HepG2 (cell line): Measurements from ENCODE around the gene PLCG2. TPM values are rescaled to one million over a fixed set of nuclear protein-coding genes. Genes with fewer than 3 reads are reported as not detected.

Source experiments
- ATAC-seq: fragments of 200-7000 bp; cut with Tn5 transposase; 3 replicates; pipeline ENCODE4 v1.9.1; 2020; ENCODE audit warnings: mild to moderate bottlenecking, moderate library complexity
- BruUV-seq: library from RNA; stranded (reverse); fragments of 400-500 nt; replicated peaks from 2 replicates; lab custom pipeline; 2021; lab: Mats Ljungman, UMichigan
- CTCF ChIA-PET: fragments of 300-600 bp; formaldehyde crosslinking; extraction: SDS; loops from one replicate; lab custom pipeline; 2021; ENCODE audit warnings: low total read pairs, inconsistent platforms, low intra/inter-chr PET ratio; lab: Yijun Ruan, JAX
- POLR2A ChIA-PET: fragments of 350-600 bp; sonication (Branson Sonifier 250); formaldehyde crosslinking; loops from one replicate; lab custom pipeline; 2020; ENCODE audit warnings: antibody characterized with exemption, inconsistent platforms; lab: Yijun Ruan, JAX
- DNase-seq: peaks from one replicate; pipeline ENCODE4 v3.0.0-alpha.2; 2015; ENCODE audit warnings: low spot score
- FAIRE-seq: peaks from 3 replicates; lab custom pipeline; 2011; peaks lifted over from hg19 to GRCh38; lab: Jason Lieb, UNC
- H2AFZ ChIP-seq: one replicate; pipeline ENCODE4 v1.6.1; 2011; ENCODE audit warnings: low read length, inconsistent platforms
- H3K27ac ChIP-seq: fragments of 300-600 bp; 3 replicates; pipeline ENCODE4 v1.8.0; 2011; ENCODE audit warnings: mixed run types, mild to moderate bottlenecking, mixed read lengths, low read length, inconsistent platforms; ENCODE audit not compliant: insufficient read depth; ENCODE audit errors: extremely low read length
- H3K27me3 ChIP-seq, 2 experiments: fragments of 200-600 bp in 1 of 2; 2 replicates in 1 of 2; 3 replicates in 1 of 2; pipeline versions ENCODE4 v1.6.0 to v1.8.0; 2011; ENCODE audit warnings: low read length in 2 of 2, mild to moderate bottlenecking in 2 of 2, moderate library complexity in 2 of 2, inconsistent platforms in 1 of 2; ENCODE audit not compliant: insufficient read depth in 2 of 2, control insufficient read depth in 1 of 2
- H3K36me3 ChIP-seq, 2 experiments: fragments of 200-600 bp in 1 of 2; replicated peaks in 1 of 2; 2 replicates in 1 of 2; 3 replicates in 1 of 2; pipeline versions ENCODE4 v1.5.1 to v1.8.0; 2011; ENCODE audit warnings: low read length in 2 of 2, inconsistent platforms in 1 of 2; ENCODE audit not compliant: insufficient read depth in 2 of 2, control insufficient read depth in 1 of 2
- H3K4me1 ChIP-seq: 2 replicates; pipeline ENCODE4 v1.5.1; 2012; ENCODE audit warnings: low read length, inconsistent platforms; ENCODE audit not compliant: insufficient read depth
- H3K4me2 ChIP-seq: 2 replicates; pipeline ENCODE4 v1.6.0; 2011; ENCODE audit warnings: low read depth, low read length, inconsistent platforms
- H3K4me3 ChIP-seq, 3 experiments: fragments of 200-600 bp in 1 of 3; sonication (generic), shearing (Covaris generic) in 1 of 3; replicated peaks in 1 of 3; 2 replicates each; pipeline ENCODE4 v1.5.1; 2011 to 2016; ENCODE audit warnings: low read length in 3 of 3, inconsistent platforms in 2 of 3, low read depth in 2 of 3, mild to moderate bottlenecking in 2 of 3, control low read depth in 1 of 3, mixed read lengths in 1 of 3; ENCODE audit not compliant: insufficient read depth in 1 of 3
- H3K79me2 ChIP-seq: one replicate; pipeline ENCODE4 v1.6.1; 2011; ENCODE audit warnings: low read length, inconsistent platforms; ENCODE audit not compliant: insufficient read depth
- H3K9ac ChIP-seq: 2 replicates; pipeline ENCODE4 v1.6.0; 2011; ENCODE audit warnings: mild to moderate bottlenecking, low read depth, low read length, inconsistent platforms; ENCODE audit not compliant: insufficient read depth
- H3K9me3 ChIP-seq: 2 replicates; pipeline ENCODE4 v1.5.1; 2012; ENCODE audit warnings: mild to moderate bottlenecking, low read length
- H4K20me1 ChIP-seq: 2 replicates; pipeline ENCODE4 v1.6.0; 2011; ENCODE audit warnings: inconsistent platforms, mild to moderate bottlenecking, low read length, moderate library complexity; ENCODE audit not compliant: insufficient read depth
- KLF11 ChIP-seq: IDR thresholded peaks from 2 replicates; pipeline ENCODE4 v1.6.1; 2016; ENCODE audit warnings: missing compliant biosample characterization
- SMAD3 ChIP-seq: sonication (generic); formaldehyde crosslinking; IDR thresholded peaks from 2 replicates; pipeline ENCODE4 v1.4.0; 2020; ENCODE audit warnings: missing genetic modification reagents
- ZNF281 ChIP-seq: sonication (generic); formaldehyde crosslinking; IDR thresholded peaks from 2 replicates; pipeline ENCODE4 v1.4.0; 2020; ENCODE audit warnings: missing genetic modification reagents, borderline replicate concordance
- ZNF3 ChIP-seq: IDR thresholded peaks from 2 replicates; pipeline ENCODE4 v1.7.0; 2017; ENCODE audit warnings: inconsistent platforms
- ZNF577 ChIP-seq: sonication (generic); formaldehyde crosslinking; IDR thresholded peaks from 2 replicates; pipeline ENCODE4 v1.4.0; 2020; ENCODE audit warnings: mild to moderate bottlenecking, low read depth, missing genetic modification reagents, borderline replicate concordance
- WGBS: methylation state at CpG from one replicate; pipeline ENCODE4 v1.1.6; 2017; ENCODE audit warnings: low lambda C conversion rate; 5-methylcytosine and 5-hydroxymethylcytosine counted together
- in situ Hi-C: cut with HindIII; loops from 2 replicates; pipeline ENCODE4 v1.10.0; 2017; ENCODE audit warnings: low pct_unique_long_range_greater_than_20kb; ENCODE audit not compliant: extremely low pct_ligation_motif_present
- intact Hi-C: fragments of 100-400 bp; cut with micrococcal nuclease; formaldehyde crosslinking; loops from one replicate; pipeline ENCODE4 v1.10.0; 2022; ENCODE audit not compliant: unreplicated experiment
- polyA plus RNA-seq, 8 experiments: library from polyadenylated mRNA; depleted of rRNA in 3 of 8; stranded (reverse) in 7 of 8; unstranded in 1 of 8; fragments of >200 nt; fragmentation: Illumina TruSeq in 4 of 8; extraction: Trizol in 4 of 8; gene quantifications; 2 replicates each; pipeline versions ENCODE4 v1.2.1 to v1.2.3, GENCODE V29; 2011 to 2016; ENCODE audit warnings: low read depth in 4 of 8, missing spikeins in 1 of 8, mixed read lengths in 1 of 8; ENCODE audit not compliant: insufficient read depth in 1 of 8
- total RNA-seq, 5 experiments: library from RNA; depleted of rRNA; stranded (reverse); fragments of >200 nt; fragmentation: Illumina TruSeq; extraction: Trizol; gene quantifications; 2 replicates each; pipeline ENCODE4 v1.2.3, GENCODE V29; 2016; ENCODE audit warnings: low read depth in 1 of 5
- TF ChIP-seq, protein P1 (sequence below): sonication (generic); formaldehyde crosslinking; IDR thresholded peaks from 2 replicates; pipeline ENCODE4 v1.4.0; 2020; ENCODE audit warnings: missing genetic modification reagents
- TF ChIP-seq, protein P2 (sequence below): sonication (generic); formaldehyde crosslinking; IDR thresholded peaks from 2 replicates; pipeline ENCODE4 v1.4.0; 2020; ENCODE audit warnings: missing genetic modification reagents, borderline replicate concordance
- TF ChIP-seq, protein P3 (sequence below): sonication (generic); formaldehyde crosslinking; IDR thresholded peaks from 2 replicates; pipeline ENCODE4 v1.5.1; 2020; ENCODE audit warnings: mild to moderate bottlenecking, moderate library complexity, missing genetic modification reagents

The PLCG2 gene
- total and polyA plus RNA-seq, 2 of the 13 experiments (the other 11 are each of a cell fraction or from before 2014, with no cell fraction given): 0.13 to 0.18 TPM

DNA sequence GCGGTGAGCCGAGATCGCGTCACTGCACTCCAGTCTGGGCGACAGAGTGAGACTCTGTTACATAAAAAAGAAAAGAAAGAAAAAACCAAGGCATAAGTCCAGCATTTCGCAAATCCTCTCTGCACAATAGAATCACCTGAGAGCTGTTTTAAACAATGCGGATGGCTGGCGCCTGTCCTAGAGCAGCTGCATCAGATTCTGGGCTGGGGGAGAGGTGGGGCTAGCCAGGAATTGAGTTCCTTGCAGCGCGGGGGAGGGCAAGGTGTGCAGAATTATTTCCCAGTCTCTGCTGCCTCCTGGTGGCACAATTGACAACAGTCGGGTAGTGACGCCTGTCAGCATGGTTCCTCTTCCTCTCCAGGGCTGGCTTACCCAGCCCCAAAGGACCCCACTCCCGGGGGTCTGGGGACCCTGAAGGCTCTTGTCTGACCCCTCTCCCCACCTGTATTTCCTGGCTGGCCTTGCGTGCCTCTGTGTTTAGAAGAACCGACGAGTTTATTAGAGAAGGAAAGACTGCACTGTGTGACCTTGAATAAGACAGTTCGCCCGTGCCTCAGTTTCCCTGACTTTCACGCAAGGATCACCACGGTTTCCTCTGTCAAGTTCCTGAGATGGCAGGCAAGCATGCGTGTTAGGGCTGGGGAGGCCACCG, 41.1 kb upstream of the PLCG2 start:
- ATAC-seq: peak; percentile 92
- peak overlapping the region; percentile 55 for H2AFZ ChIP-seq
- H3K4me1 ChIP-seq: peaks cover 16% of the 10 kb centered on the region
- H3K27ac ChIP-seq: no peak overlapping the region
- in situ Hi-C loops: loop anchor here (5.0 to 25.0 kb wide), 3 partner anchors 371 to 701 kb away; partner anchors contain the start of gene ATMIN
- H3K36me3 ChIP-seq: no peaks in the 10 kb centered on the region
- 9% methylated on average over 21 of the region's 22 CpGs for WGBS
- intact Hi-C loops: loop anchor here (1.0 to 5.0 kb wide), 7 partner anchors 116 to 701 kb away; partner anchors contain the start of gene ATMIN
- ChIA-PET CTCF (interaction anchor here (0.7 to 2.6 kb wide), 7 partner anchors 15 to 703 kb away, joined by 3 to 16 read pairs (median 5); partner anchors contain the start of gene ATMIN), POLR2A (no interaction called here)
- DNase-seq: peak; percentile 74
- no peaks in the 10 kb centered on the region for H3K9me3 ChIP-seq
- no TSS peak for BruUV-seq
- H3K27me3 ChIP-seq: peaks cover 0 to 30% of the 10 kb centered on the region in 2 experiments; a peak in 4 of 5 replicates
- H4K20me1 ChIP-seq: no peaks in the 10 kb centered on the region
- H3K4me3 ChIP-seq: peak overlapping the region in 2 of 3 experiments; percentile 3 to 60; a peak in 4 of 6 replicates
- H3K4me2 ChIP-seq: peak overlapping the region; percentile 82
- no peak overlapping the region for H3K9ac ChIP-seq
- no peaks in the 10 kb centered on the region for H3K79me2 ChIP-seq
- FAIRE-seq: peak; percentile 98
- peak; percentile 90 for TF ChIP-seq ZNF281 (CRISPR knock-in tag)
- TF ChIP-seq ZNF3 (CRISPR knock-in tag): no peak
- TF ChIP-seq, protein P1, sequence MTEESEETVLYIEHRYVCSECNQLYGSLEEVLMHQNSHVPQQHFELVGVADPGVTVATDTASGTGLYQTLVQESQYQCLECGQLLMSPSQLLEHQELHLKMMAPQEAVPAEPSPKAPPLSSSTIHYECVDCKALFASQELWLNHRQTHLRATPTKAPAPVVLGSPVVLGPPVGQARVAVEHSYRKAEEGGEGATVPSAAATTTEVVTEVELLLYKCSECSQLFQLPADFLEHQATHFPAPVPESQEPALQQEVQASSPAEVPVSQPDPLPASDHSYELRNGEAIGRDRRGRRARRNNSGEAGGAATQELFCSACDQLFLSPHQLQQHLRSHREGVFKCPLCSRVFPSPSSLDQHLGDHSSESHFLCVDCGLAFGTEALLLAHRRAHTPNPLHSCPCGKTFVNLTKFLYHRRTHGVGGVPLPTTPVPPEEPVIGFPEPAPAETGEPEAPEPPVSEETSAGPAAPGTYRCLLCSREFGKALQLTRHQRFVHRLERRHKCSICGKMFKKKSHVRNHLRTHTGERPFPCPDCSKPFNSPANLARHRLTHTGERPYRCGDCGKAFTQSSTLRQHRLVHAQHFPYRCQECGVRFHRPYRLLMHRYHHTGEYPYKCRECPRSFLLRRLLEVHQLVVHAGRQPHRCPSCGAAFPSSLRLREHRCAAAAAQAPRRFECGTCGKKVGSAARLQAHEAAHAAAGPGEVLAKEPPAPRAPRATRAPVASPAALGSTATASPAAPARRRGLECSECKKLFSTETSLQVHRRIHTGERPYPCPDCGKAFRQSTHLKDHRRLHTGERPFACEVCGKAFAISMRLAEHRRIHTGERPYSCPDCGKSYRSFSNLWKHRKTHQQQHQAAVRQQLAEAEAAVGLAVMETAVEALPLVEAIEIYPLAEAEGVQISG: peak; percentile 42; the same call in 1 of the 2 replicates
- TF ChIP-seq, protein P2, sequence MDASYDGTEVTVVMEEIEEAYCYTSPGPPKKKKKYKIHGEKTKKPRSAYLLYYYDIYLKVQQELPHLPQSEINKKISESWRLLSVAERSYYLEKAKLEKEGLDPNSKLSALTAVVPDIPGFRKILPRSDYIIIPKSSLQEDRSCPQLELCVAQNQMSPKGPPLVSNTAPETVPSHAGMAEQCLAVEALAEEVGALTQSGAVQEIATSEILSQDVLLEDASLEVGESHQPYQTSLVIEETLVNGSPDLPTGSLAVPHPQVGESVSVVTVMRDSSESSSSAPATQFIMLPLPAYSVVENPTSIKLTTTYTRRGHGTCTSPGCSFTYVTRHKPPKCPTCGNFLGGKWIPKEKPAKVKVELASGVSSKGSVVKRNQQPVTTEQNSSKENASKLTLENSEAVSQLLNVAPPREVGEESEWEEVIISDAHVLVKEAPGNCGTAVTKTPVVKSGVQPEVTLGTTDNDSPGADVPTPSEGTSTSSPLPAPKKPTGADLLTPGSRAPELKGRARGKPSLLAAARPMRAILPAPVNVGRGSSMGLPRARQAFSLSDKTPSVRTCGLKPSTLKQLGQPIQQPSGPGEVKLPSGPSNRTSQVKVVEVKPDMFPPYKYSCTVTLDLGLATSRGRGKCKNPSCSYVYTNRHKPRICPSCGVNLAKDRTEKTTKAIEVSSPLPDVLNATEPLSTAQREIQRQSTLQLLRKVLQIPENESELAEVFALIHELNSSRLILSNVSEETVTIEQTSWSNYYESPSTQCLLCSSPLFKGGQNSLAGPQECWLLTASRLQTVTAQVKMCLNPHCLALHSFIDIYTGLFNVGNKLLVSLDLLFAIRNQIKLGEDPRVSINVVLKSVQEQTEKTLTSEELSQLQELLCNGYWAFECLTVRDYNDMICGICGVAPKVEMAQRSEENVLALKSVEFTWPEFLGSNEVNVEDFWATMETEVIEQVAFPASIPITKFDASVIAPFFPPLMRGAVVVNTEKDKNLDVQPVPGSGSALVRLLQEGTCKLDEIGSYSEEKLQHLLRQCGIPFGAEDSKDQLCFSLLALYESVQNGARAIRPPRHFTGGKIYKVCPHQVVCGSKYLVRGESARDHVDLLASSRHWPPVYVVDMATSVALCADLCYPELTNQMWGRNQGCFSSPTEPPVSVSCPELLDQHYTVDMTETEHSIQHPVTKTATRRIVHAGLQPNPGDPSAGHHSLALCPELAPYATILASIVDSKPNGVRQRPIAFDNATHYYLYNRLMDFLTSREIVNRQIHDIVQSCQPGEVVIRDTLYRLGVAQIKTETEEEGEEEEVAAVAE (CRISPR knock-in tag): no peak
- TF ChIP-seq KLF11 (CRISPR knock-in tag): peak; percentile 36; the same call in 1 of the 2 replicates
- TF ChIP-seq, protein P3, sequence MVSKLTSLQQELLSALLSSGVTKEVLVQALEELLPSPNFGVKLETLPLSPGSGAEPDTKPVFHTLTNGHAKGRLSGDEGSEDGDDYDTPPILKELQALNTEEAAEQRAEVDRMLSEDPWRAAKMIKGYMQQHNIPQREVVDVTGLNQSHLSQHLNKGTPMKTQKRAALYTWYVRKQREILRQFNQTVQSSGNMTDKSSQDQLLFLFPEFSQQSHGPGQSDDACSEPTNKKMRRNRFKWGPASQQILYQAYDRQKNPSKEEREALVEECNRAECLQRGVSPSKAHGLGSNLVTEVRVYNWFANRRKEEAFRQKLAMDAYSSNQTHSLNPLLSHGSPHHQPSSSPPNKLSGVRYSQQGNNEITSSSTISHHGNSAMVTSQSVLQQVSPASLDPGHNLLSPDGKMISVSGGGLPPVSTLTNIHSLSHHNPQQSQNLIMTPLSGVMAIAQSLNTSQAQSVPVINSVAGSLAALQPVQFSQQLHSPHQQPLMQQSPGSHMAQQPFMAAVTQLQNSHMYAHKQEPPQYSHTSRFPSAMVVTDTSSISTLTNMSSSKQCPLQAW (CRISPR knock-in tag): peak; percentile 84
- TF ChIP-seq ZNF577: no peak
- no peak for TF ChIP-seq SMAD3 (CRISPR knock-in tag)
